NCI-H345 treated with DMSO at 0.1 percent for 48 hours (cell line): ENCODE data around the gene PTCSC3.

Experiments used
- DNase-seq: peaks from one replicate; lab custom pipeline; 2025; ENCODE audit not compliant: unreplicated experiment; lab: John Stamatoyannopoulos, UW

Gene PTCSC3

DNA sequence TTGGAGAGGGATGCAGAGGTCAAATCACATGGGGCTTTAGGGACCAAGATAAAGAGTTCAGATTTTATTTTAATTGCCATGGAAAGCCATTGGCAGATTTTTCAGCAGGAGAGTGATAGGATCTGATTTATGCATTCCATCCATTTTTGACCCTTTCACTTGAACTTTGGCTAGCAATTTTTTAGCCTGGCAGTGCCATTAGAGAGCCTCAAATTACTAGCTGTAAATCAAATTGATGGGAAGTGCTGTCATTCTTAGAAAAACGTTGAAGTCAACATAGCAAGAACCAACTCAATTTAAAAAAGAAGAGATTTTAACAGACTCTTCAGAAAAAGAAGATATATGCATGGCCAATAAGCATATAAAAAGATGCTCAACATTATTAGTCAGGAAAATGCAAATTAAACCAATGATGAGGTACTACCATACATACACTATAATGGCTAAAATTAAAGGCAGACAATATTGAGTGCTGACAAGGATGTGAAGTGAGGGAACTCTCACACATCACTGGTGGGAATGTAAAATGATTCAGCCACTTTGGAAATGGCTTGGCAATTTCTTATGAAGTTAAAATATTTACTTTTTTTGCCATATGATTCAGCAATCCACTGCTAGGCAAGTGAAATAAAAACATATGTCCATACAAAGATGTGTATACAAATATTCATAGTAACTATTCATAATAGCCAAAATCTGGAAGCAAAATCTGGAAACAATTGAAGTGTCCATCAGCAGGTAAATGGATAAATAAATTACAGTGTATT, 89.7 kb downstream of the PTCSC3 start:
- DNase-seq = no peak

DNA sequence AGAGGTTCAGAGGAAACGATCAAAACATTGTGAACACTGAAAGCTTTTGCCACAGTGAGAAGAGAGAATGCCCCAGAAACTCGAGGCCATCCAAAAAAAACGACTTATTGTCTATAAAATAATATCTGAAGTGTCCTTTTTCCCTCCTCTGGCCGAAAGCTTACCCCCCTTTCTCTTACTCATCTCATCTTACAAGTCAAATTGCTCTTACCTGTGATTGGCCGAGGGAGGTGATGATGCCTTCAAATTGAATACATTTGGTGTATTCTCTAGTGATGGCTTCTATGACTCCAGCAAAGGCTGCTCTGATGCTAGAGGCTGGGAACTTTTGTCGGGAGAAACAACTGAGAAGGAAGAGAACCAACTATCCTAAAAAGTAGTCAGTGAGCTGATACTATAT, 90.7 kb downstream of the PTCSC3 start:
- DNase-seq = no peak
